Smooth muscle cell (in vitro differentiated cells): ENCODE results near the gene VPS72. TPM values are rescaled to one million over a fixed set of nuclear protein-coding genes. Genes with fewer than 3 reads are reported as not detected.

ENCODE experiments used
- DNase-seq: peaks from one replicate; lab custom pipeline; 2025; ENCODE audit not compliant: unreplicated experiment; lab: John Stamatoyannopoulos, UW
- H2AFZ ChIP-seq: fragments of 200-600 bp; sonication (generic); 2 replicates; pipeline ENCODE4 v1.6.0; 2016; ENCODE audit warnings: antibody characterized with exemption, low read depth, mild to moderate bottlenecking
- H3F3A ChIP-seq: fragments of 200-600 bp; sonication (generic); 2 replicates; pipeline ENCODE4 v1.6.0; 2017; ENCODE audit warnings: antibody characterized with exemption, low read depth
- H3K27ac ChIP-seq: fragments of 200-600 bp; sonication (generic); 2 replicates; pipeline ENCODE4 v1.5.1; 2016; ENCODE audit warnings: low read depth, mild to moderate bottlenecking
- H3K27me3 ChIP-seq: fragments of 200-600 bp; sonication (generic); 2 replicates; pipeline ENCODE4 v1.6.1; 2016; ENCODE audit warnings: low read depth, mild to moderate bottlenecking
- H3K36me3 ChIP-seq: fragments of 200-600 bp; sonication (generic); 2 replicates; pipeline ENCODE4 v1.5.1; 2016; ENCODE audit warnings: low read depth
- H3K4me1 ChIP-seq: fragments of 200-600 bp; sonication (generic); 2 replicates; pipeline ENCODE4 v1.5.1; 2016; ENCODE audit warnings: low read depth
- H3K4me2 ChIP-seq: fragments of 200-600 bp; sonication (generic); 2 replicates; pipeline ENCODE4 v1.6.0; 2016; ENCODE audit warnings: mild to moderate bottlenecking
- H3K4me3 ChIP-seq: fragments of 200-600 bp; sonication (generic); 2 replicates; pipeline ENCODE4 v1.5.1; 2016; ENCODE audit warnings: mild to moderate bottlenecking
- H3K79me2 ChIP-seq: fragments of 200-600 bp; sonication (generic); 2 replicates; pipeline ENCODE4 v1.6.0; 2016; ENCODE audit warnings: low read depth, mild to moderate bottlenecking
- H3K9ac ChIP-seq: fragments of 200-600 bp; sonication (generic); 2 replicates; pipeline ENCODE4 v1.6.0; 2016; ENCODE audit warnings: low read depth
- H3K9me3 ChIP-seq: fragments of 200-600 bp; sonication (generic); replicated peaks from 2 replicates; pipeline ENCODE4 v1.5.1; 2016; ENCODE audit warnings: low read depth
- H4K20me1 ChIP-seq: fragments of 200-600 bp; sonication (generic); 2 replicates; pipeline ENCODE4 v1.6.0; 2016; ENCODE audit warnings: low read depth
- WGBS: methylation state at CpG from one replicate; pipeline ENCODE4 v1.1.7; 2016; ENCODE audit warnings: low lambda C conversion rate; 5-methylcytosine and 5-hydroxymethylcytosine counted together
- polyA plus RNA-seq: library from polyadenylated mRNA; unstranded; fragments of >200 nt; fragmentation: Nextera tagmentation; extraction: Ambion mirVana; gene quantifications from 2 replicates; pipeline ENCODE4 v1.2.1, GENCODE V29; 2016
- total RNA-seq: library from RNA; depleted of rRNA; stranded (reverse); fragments of >200 nt; gene quantifications from 2 replicates; pipeline ENCODE4 v1.2.3, GENCODE V29; 2014
- TF ChIP-seq, protein P1 (sequence below): fragments of 200-600 bp; sonication (generic); IDR thresholded peaks from 2 replicates; pipeline ENCODE4 v1.5.1; 2017; ENCODE audit warnings: borderline replicate concordance, mild to moderate bottlenecking, antibody characterized with exemption; ENCODE audit not compliant: insufficient read depth, poor library complexity, severe bottlenecking

VPS72 gene
- total and polyA plus RNA-seq, 2 experiments from 2014 or later = 35.0 to 57.9 TPM

DNA sequence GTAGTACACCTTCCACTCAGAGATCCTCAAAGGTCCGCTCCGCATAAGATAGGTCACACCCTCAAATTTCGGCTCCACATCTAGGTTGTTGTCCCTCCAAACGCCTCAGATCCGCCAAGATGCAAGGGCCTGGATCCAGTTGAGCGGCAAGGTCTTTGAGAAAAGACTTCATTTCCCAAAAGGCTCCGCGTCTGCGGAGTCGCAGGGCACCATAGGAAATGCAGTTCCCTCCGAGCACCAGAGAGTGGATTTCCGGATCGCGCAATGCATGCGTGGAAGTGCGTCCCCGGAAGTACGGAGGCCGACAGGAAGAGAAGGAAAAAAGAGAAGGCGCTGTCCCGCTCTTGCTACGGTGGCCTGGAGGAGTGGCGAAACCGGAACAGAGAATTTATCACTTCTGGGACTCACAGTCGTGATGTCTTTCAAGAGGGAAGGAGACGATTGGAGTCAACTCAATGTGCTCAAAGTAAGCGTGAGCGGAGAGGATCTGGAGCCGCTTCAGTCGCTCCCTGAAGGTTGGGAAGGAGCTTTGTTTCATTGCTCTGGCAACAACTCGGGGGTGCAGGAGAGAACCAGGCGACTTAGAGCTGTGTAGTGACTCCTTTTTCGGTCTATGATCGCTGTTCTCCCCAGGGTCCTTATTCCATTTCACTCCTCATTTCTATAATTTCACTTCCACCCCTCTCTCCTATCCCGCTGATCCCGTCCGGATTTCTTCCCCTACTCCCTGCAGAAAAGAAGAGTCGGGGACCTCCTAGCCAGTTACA lies 24.1 kb downstream of the VPS72 start, which contains the start of the genes LYSMD1 and SCNM1:
TSS of gene LYSMD1 (minus strand) at position 165 of the 767 bp plus-strand sequence. CDS start 644 bp downstream, outside the sequence.
TSS of gene SCNM1 (plus strand) at position 407 of the 767 bp plus-strand sequence. CDS start at position 416, 9 bp downstream.
- DNase-seq = peak; percentile 66
- Histone ChIP-seq H3K79me2 (peaks cover 6% of the 10 kb centered on the region), H2AFZ (peak within 1 kb of the TSS; percentile 92), H3K4me3 (peak within 1 kb of the TSS; percentile 60), H3K9ac (peak within 1 kb of the TSS; percentile 63), H3F3A (peaks cover 10% of the 10 kb centered on the region), H3K36me3 (no peaks in the 10 kb centered on the region), H4K20me1 (no peaks in the 10 kb centered on the region), H3K27ac (peak within 1 kb of the TSS; percentile 73), H3K4me1 (peaks cover 12% of the 10 kb centered on the region), H3K9me3 (no peaks in the 10 kb centered on the region), H3K27me3 (no peaks in the 10 kb centered on the region), H3K4me2 (peak within 1 kb of the TSS; percentile 96)
- 1% methylated on average over 38 of the region's 38 CpGs for WGBS
- TF ChIP-seq, protein P1, sequence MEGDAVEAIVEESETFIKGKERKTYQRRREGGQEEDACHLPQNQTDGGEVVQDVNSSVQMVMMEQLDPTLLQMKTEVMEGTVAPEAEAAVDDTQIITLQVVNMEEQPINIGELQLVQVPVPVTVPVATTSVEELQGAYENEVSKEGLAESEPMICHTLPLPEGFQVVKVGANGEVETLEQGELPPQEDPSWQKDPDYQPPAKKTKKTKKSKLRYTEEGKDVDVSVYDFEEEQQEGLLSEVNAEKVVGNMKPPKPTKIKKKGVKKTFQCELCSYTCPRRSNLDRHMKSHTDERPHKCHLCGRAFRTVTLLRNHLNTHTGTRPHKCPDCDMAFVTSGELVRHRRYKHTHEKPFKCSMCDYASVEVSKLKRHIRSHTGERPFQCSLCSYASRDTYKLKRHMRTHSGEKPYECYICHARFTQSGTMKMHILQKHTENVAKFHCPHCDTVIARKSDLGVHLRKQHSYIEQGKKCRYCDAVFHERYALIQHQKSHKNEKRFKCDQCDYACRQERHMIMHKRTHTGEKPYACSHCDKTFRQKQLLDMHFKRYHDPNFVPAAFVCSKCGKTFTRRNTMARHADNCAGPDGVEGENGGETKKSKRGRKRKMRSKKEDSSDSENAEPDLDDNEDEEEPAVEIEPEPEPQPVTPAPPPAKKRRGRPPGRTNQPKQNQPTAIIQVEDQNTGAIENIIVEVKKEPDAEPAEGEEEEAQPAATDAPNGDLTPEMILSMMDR = no peak

- Histone ChIP-seq H3K9ac (peak overlapping the region; percentile 61), H2AFZ (peak overlapping the region; percentile 92), H3K27ac (peak overlapping the region; percentile 70), H3K9me3 (no peaks in the 10 kb centered on the region), H3K4me3 (peak overlapping the region; percentile 60), H3F3A (peaks cover 10% of the 10 kb centered on the region), H3K36me3 (no peaks in the 10 kb centered on the region), H3K4me1 (peaks cover 12% of the 10 kb centered on the region), H3K4me2 (peak overlapping the region; percentile 96), H3K79me2 (peaks cover 6% of the 10 kb centered on the region), H3K27me3 (no peaks in the 10 kb centered on the region), H4K20me1 (no peaks in the 10 kb centered on the region)
- WGBS = 2% methylated on average over 13 of the region's 15 CpGs
- TF ChIP-seq, protein P1 = peak; percentile 7
- peak; percentile 55 for DNase-seq
These were observed 24.7 kb downstream of the VPS72 start for GRCh38 chr1:151165281-151165737.

GRCh38 chr1:151164732-151165280 lies 25.2 kb downstream of the VPS72 start:
- H3K4me2 ChIP-seq = peak overlapping the region; percentile 96
- no peaks in the 10 kb centered on the region for H3K9me3 ChIP-seq
- peak overlapping the region; percentile 60 for H3K4me3 ChIP-seq
- H3F3A ChIP-seq = peaks cover 10% of the 10 kb centered on the region
- peak overlapping the region; percentile 70 for H3K27ac ChIP-seq
- H3K4me1 ChIP-seq = peaks cover 12% of the 10 kb centered on the region
- TF ChIP-seq, protein P1 = no peak
- WGBS = 27% methylated on average over 11 of the region's 11 CpGs
- H3K79me2 ChIP-seq = peaks cover 6% of the 10 kb centered on the region
- H3K9ac ChIP-seq = peak overlapping the region; percentile 61
- H4K20me1 ChIP-seq = no peaks in the 10 kb centered on the region
- H2AFZ ChIP-seq = peak overlapping the region; percentile 92
- no peaks in the 10 kb centered on the region for H3K27me3 ChIP-seq
- no peaks in the 10 kb centered on the region for H3K36me3 ChIP-seq
- DNase-seq = no peak
